ENCODE measurements around the gene ABCC4. TPM values are rescaled to one million over a fixed set of nuclear protein-coding genes. Genes with fewer than 3 reads are reported as not detected.

ABCC4 gene
- total RNA-seq, 1 experiment from 2014 or later, result 26.3 TPM

- Histone ChIP-seq H3K27me3 (ENCODE audit: insufficient read depth, low read length) (no peaks in the 10 kb centered on the region), H3K9me3 (ENCODE audit: control insufficient read depth in 1 of 2, insufficient read depth in 1 of 2, low read depth in 1 of 2, low read length in 2 of 2) (no peaks in the 10 kb centered on the region), H4K20me1 (ENCODE audit: insufficient read depth) (no peaks in the 10 kb centered on the region), H2AFZ (ENCODE audit: low read depth, low read length, poor library complexity, severe bottlenecking) (no peak overlapping the region), H3K4me3 (replicated peaks in 1 of 2; ENCODE audit: low read depth in 1 of 2, low read length in 2 of 2) (no peak overlapping the region), H3K9me2 (ENCODE audit: insufficient read depth) (no peaks in the 10 kb centered on the region), H3K36me3 (ENCODE audit: control insufficient read depth in 1 of 2, insufficient read depth in 2 of 2, low read length in 2 of 2) (no peaks in the 10 kb centered on the region), H3K4me2 (ENCODE audit: low read length) (no peak overlapping the region), H3K79me2 (ENCODE audit: insufficient read depth, low read length) (no peaks in the 10 kb centered on the region), H3K4me1 (ENCODE audit: control insufficient read depth in 1 of 2, insufficient read depth in 2 of 2, low read length in 2 of 2) (no peaks in the 10 kb centered on the region), H3K27ac (ENCODE audit: low read depth, low read length) (no peak overlapping the region), H3K9ac (ENCODE audit: low read length) (no peak overlapping the region)
- no TSS peak for BruUV-seq (replicated peaks)
- DNase-seq (ENCODE audit: low read depth, low spot score) (no peak), ATAC-seq (no peak)
- CTCF ChIA-PET, result no interaction called here
- intact Hi-C loops (cut with micrococcal nuclease), result no loop called here
- POLR2A ChIA-PET, result no interaction called here
- RAD21 ChIA-PET (ENCODE audit: low non-redundant PET in 1 of 2, low total read pairs in 2 of 2, uncharacterized antibody in 2 of 2, unreplicated experiment in 2 of 2), result no interaction called here
- TF ChIP-seq EGR1 (IDR thresholded peaks at IDR 0.05; ENCODE audit: low read depth), result no peak
These were observed 179.2 kb downstream of the ABCC4 start for GRCh38 chr13:95122063-95122462.

GRCh38 chr13:95121516-95121915 is 179.7 kb downstream of the ABCC4 start:
- POLR2A ChIA-PET, result no interaction called here
- Histone ChIP-seq H3K4me3 (replicated peaks in 1 of 2; ENCODE audit: low read depth in 1 of 2, low read length in 2 of 2) (no peak overlapping the region), H3K4me1 (ENCODE audit: control insufficient read depth in 1 of 2, insufficient read depth in 2 of 2, low read length in 2 of 2) (no peaks in the 10 kb centered on the region), H3K79me2 (ENCODE audit: insufficient read depth, low read length) (no peaks in the 10 kb centered on the region), H3K4me2 (ENCODE audit: low read length) (no peak overlapping the region), H3K9me3 (ENCODE audit: control insufficient read depth in 1 of 2, insufficient read depth in 1 of 2, low read depth in 1 of 2, low read length in 2 of 2) (no peaks in the 10 kb centered on the region), H3K9me2 (ENCODE audit: insufficient read depth) (no peaks in the 10 kb centered on the region), H4K20me1 (ENCODE audit: insufficient read depth) (no peaks in the 10 kb centered on the region), H3K36me3 (ENCODE audit: control insufficient read depth in 1 of 2, insufficient read depth in 2 of 2, low read length in 2 of 2) (no peaks in the 10 kb centered on the region), H3K27me3 (ENCODE audit: insufficient read depth, low read length) (no peaks in the 10 kb centered on the region), H3K9ac (ENCODE audit: low read length) (no peak overlapping the region), H3K27ac (ENCODE audit: low read depth, low read length) (no peak overlapping the region), H2AFZ (ENCODE audit: low read depth, low read length, poor library complexity, severe bottlenecking) (no peak overlapping the region)
- intact Hi-C loops (cut with micrococcal nuclease), result no loop called here
- no peak for DNase-seq (ENCODE audit: low read depth, low spot score)
- BruUV-seq (replicated peaks), result no TSS peak
- no peak for ATAC-seq
- TF ChIP-seq EZH2 (IDR thresholded peaks at IDR 0.05), result no peak
- TF ChIP-seq YY1 (IDR thresholded peaks at IDR 0.05; ENCODE audit: extremely low read depth, insufficient replicate concordance, low read depth, low read length), result no peak
- no peak for TF ChIP-seq CBX3 (IDR thresholded peaks at IDR 0.05; ENCODE audit: low read depth)
- TF ChIP-seq ATF3 (IDR thresholded peaks at IDR 0.05), result no peak
- no peak for TF ChIP-seq ZNF274 (IDR thresholded peaks at IDR 0.05; ENCODE audit: low read depth, low read length)
- TF ChIP-seq SP1 (IDR thresholded peaks at IDR 0.05; ENCODE audit: low read depth), result no peak
- TF ChIP-seq TCF7L2 (IDR thresholded peaks at IDR 0.05; ENCODE audit: borderline replicate concordance, extremely low read depth, insufficient read depth, insufficient read length), result no peak
- TF ChIP-seq ZBTB33 (IDR thresholded peaks at IDR 0.05; ENCODE audit: extremely low read depth, insufficient replicate concordance, low read length), result no peak
- CTCF ChIA-PET, result no interaction called here
- RAD21 ChIA-PET (ENCODE audit: low non-redundant PET in 1 of 2, low total read pairs in 2 of 2, uncharacterized antibody in 2 of 2, unreplicated experiment in 2 of 2), result no interaction called here
